CD4-positive, alpha-beta T cell (primary cell): Measurements from ENCODE around the gene ENSA. TPM values are rescaled to one million over a fixed set of nuclear protein-coding genes. Genes with fewer than 3 reads are reported as not detected.
A peak's percentile ranks its signal among the peaks of the same experiment; 100 is the strongest.
"Not testable (repeated sequence)": the region's sequence is repeated elsewhere in the genome, so short reads cannot be mapped to it uniquely, and the experiment has no call there.

ENCODE experiments used
- ATAC-seq: fragments of 200-7000 bp; cut with Tn5 transposase; one replicate; pipeline ENCODE4 v1.10.0; 2022; ENCODE audit warnings: mild to moderate bottlenecking; ENCODE audit not compliant: poor library complexity
- CTCF ChIA-PET: fragments of 350-600 bp; sonication (Branson Sonifier 250); formaldehyde crosslinking; loops from one replicate; lab custom pipeline; 2021; ENCODE audit warnings: antibody characterized with exemption, inconsistent platforms; lab: Charles Lee
- POLR2A ChIA-PET: fragments of 350-600 bp; sonication (Branson Sonifier 250); formaldehyde crosslinking; loops from one replicate; lab custom pipeline; 2021; ENCODE audit warnings: antibody characterized with exemption, inconsistent platforms; lab: Charles Lee
- DNase-seq, 14 experiments: peaks; one replicate each; pipeline ENCODE4 v3.0.0-alpha.2; 2013 to 2020; ENCODE audit warnings: mixed read lengths in 2 of 14
- H3K27ac ChIP-seq, 2 donors: one replicate each; pipeline versions ENCODE4 v1.5.1 to v1.7.0; 2013; ENCODE audit warnings: low read length in 2 of 2, low read depth in 1 of 2, mild to moderate bottlenecking in 1 of 2
- H3K27me3 ChIP-seq, 2 experiments: 1 replicate in 1 of 2; 2 replicates in 1 of 2; pipeline versions ENCODE4 v1.6.1 to v1.7.0; 2013; ENCODE audit warnings: low read length in 2 of 2, control low read depth in 1 of 2, mild to moderate bottlenecking in 1 of 2, moderate library complexity in 1 of 2; ENCODE audit not compliant: insufficient read depth in 2 of 2, control insufficient read depth in 1 of 2
- H3K36me3 ChIP-seq: one replicate; pipeline ENCODE4 v1.6.1; 2013; ENCODE audit warnings: low read length, control low read depth; ENCODE audit not compliant: insufficient read depth
- H3K4me1 ChIP-seq: one replicate; pipeline ENCODE4 v1.6.1; 2013; ENCODE audit warnings: low read length, control low read depth; ENCODE audit not compliant: insufficient read depth
- H3K4me3 ChIP-seq: one replicate; pipeline ENCODE4 v1.5.1; 2013; ENCODE audit warnings: mild to moderate bottlenecking, low read length, moderate library complexity
- H3K9me3 ChIP-seq, 2 experiments: 1 replicate in 1 of 2; 2 replicates in 1 of 2; pipeline versions ENCODE4 v1.6.1 to v1.7.0; 2013; ENCODE audit warnings: low read length in 2 of 2, mild to moderate bottlenecking in 2 of 2, control low read depth in 1 of 2, moderate library complexity in 1 of 2; ENCODE audit not compliant: control insufficient read depth in 1 of 2, insufficient read depth in 1 of 2
- H3K27ac Mint-ChIP-seq: one replicate; pipeline ENCODE4 v1.8.0; 2020; ENCODE audit warnings: mixed read lengths
- H3K27me3 Mint-ChIP-seq: one replicate; pipeline ENCODE4 v1.8.0; 2021; ENCODE audit warnings: mixed read lengths
- H3K36me3 Mint-ChIP-seq: one replicate; pipeline ENCODE4 v1.8.0; 2021; ENCODE audit warnings: low read depth, mixed read lengths
- H3K4me1 Mint-ChIP-seq: one replicate; pipeline ENCODE4 v1.8.0; 2021; ENCODE audit warnings: low read depth, mixed read lengths
- H3K4me3 Mint-ChIP-seq: one replicate; pipeline ENCODE4 v1.8.0; 2020; ENCODE audit warnings: mild to moderate bottlenecking, mixed read lengths
- H3K9me3 Mint-ChIP-seq: one replicate; pipeline ENCODE4 v1.8.0; 2020; ENCODE audit warnings: mixed read lengths
- intact Hi-C, 2 experiments: fragments of 100-400 bp; cut with DNase I in 1 of 2; cut with micrococcal nuclease in 1 of 2; formaldehyde crosslinking; loops; one replicate each; pipeline versions ENCODE4 v1.15.1 to v1.9.0; 2023 to 2025; cut with DNase I, micrococcal nuclease
- total RNA-seq, 174 experiments: library from RNA in 2 of 174; stranded (reverse) in 2 of 174; gene quantifications; one replicate each; pipeline ENCODE4 v1.2.3 and lab custom pipeline; 2021 to 2026
- TF ChIP-seq, protein P1 (sequence below): fragments of 200-600 bp; IDR thresholded peaks from one replicate; pipeline ENCODE4 v1.8.0; 2022; ENCODE audit warnings: antibody characterized with exemption, mild to moderate bottlenecking

ENSA gene
- total RNA-seq, 2 experiments from 2014 or later, result 132 to 137 TPM

DNA sequence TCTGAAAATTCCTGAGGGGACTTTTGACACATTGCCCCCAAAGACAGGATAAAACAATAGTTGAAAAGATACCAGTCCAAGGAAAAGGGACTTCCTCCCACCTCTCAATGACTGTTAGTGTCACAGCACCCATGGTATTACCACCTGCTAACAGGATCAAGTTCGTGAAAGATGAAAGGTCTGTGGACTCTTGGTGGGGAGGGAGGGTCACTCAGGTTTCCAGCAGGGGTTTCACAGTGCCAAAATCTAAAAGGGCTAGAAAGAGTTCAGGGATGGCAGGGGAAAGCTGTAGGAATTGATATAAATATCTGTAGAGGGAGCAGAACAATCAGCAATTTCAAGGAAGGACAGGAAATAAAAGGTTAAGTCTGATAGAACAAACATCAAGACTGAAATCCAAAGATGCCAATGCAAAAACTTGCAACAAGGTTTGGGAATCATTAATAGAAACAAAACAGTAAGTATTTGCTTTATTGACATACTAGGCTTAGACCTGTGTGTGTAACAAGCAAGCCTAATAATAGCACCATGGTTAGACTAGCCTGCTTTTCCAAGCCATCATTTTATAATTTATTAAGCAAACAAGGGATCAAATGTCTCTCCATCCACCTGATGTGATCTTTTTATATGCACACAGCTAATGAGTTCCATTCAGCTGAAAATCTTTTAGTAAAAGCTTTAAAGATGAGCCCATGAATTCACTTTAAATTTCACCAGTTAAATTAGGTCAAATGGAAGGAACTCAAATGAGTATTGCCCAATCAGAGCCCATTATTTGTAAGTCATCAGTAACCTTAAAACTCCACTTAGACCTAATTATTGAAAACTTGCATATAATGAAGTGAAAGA lies 53.7 kb downstream of the ENSA start:
- Mint-ChIP-seq H3K27ac (peak overlapping the region; percentile 98), H3K9me3 (no peaks in the 10 kb centered on the region), H3K4me1 (peaks cover 68% of the 10 kb centered on the region), H3K27me3 (no peaks in the 10 kb centered on the region), H3K4me3 (peak overlapping the region; percentile 98), H3K36me3 (peaks cover 96% of the 10 kb centered on the region)
- ATAC-seq, result no peak
- H3K27ac ChIP-seq, result peak overlapping the region; percentile 37 to 97
- peaks cover 53% of the 10 kb centered on the region for H3K4me1 ChIP-seq
- H3K27me3 ChIP-seq, result no peaks in the 10 kb centered on the region
- intact Hi-C loops, result no loop called here
- peaks cover 79% of the 10 kb centered on the region for H3K36me3 ChIP-seq
- ChIA-PET POLR2A (interaction anchor here (0.5 to 15.4 kb wide), 5 partner anchors 11 to 689 kb away, joined by 4 to 1538 read pairs (median 51); partner anchors contain the start of gene ENSA), CTCF (interaction anchor here (0.9 to 14.2 kb wide), 5 partner anchors 8 to 46 kb away, joined by 3 to 183 read pairs (median 8); no protein-coding TSS in a partner anchor)
- peak in 1 of 14 experiments; percentile 6 for DNase-seq
- no peaks in the 10 kb centered on the region for H3K9me3 ChIP-seq
- TF ChIP-seq, protein P1, sequence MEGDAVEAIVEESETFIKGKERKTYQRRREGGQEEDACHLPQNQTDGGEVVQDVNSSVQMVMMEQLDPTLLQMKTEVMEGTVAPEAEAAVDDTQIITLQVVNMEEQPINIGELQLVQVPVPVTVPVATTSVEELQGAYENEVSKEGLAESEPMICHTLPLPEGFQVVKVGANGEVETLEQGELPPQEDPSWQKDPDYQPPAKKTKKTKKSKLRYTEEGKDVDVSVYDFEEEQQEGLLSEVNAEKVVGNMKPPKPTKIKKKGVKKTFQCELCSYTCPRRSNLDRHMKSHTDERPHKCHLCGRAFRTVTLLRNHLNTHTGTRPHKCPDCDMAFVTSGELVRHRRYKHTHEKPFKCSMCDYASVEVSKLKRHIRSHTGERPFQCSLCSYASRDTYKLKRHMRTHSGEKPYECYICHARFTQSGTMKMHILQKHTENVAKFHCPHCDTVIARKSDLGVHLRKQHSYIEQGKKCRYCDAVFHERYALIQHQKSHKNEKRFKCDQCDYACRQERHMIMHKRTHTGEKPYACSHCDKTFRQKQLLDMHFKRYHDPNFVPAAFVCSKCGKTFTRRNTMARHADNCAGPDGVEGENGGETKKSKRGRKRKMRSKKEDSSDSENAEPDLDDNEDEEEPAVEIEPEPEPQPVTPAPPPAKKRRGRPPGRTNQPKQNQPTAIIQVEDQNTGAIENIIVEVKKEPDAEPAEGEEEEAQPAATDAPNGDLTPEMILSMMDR, result no peak
- peak overlapping the region; percentile 84 for H3K4me3 ChIP-seq

DNA sequence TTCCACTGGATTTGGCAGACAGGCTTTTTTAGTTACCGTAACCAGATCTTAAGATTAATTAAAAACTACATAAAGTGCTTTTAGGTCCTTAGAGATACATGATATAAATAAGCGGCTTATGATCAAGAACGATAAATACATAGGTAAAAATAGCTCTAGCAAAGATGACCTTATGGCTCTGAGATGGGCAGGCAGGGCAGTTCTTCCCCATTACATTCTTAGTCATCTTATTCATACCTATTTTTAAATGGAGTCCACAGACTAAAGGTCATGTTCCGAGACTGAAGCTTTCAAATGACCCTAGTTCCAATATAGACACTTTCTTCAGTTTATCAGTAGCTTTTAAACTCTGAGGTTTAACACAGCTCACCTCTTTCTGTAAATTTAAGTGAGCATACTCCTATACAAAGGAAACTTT lies 54.3 kb downstream of the ENSA start:
- H3K27ac Mint-ChIP-seq, result peak overlapping the region; percentile 98
- peak overlapping the region; percentile 84 for H3K4me3 ChIP-seq
- no peaks in the 10 kb centered on the region for H3K9me3 ChIP-seq
- ChIA-PET CTCF (interaction anchor here (0.9 to 14.2 kb wide), 4 partner anchors 9 to 46 kb away, joined by 3 to 183 read pairs (median 6); no protein-coding TSS in a partner anchor), POLR2A (interaction anchor here (0.5 to 15.4 kb wide), 3 partner anchors 11 to 248 kb away, joined by 4 to 1538 read pairs (median 94); partner anchors contain the start of gene ENSA)
- H3K4me1 ChIP-seq, result peaks cover 54% of the 10 kb centered on the region
- peaks cover 84% of the 10 kb centered on the region for H3K36me3 ChIP-seq
- peak overlapping the region; percentile 98 for H3K4me3 Mint-ChIP-seq
- H3K4me1 Mint-ChIP-seq, result peaks cover 68% of the 10 kb centered on the region
- intact Hi-C loops, result no loop called here
- peak overlapping the region; percentile 20 to 97 for H3K27ac ChIP-seq
- H3K27me3 ChIP-seq, result no peaks in the 10 kb centered on the region
- TF ChIP-seq, protein P1, result no peak
- no peak for ATAC-seq
- H3K27me3 Mint-ChIP-seq, result no peaks in the 10 kb centered on the region
- no peaks in the 10 kb centered on the region for H3K9me3 Mint-ChIP-seq
- peaks cover 97% of the 10 kb centered on the region for H3K36me3 Mint-ChIP-seq
- peak in 1 of 14 experiments; percentile 7 for DNase-seq

DNA sequence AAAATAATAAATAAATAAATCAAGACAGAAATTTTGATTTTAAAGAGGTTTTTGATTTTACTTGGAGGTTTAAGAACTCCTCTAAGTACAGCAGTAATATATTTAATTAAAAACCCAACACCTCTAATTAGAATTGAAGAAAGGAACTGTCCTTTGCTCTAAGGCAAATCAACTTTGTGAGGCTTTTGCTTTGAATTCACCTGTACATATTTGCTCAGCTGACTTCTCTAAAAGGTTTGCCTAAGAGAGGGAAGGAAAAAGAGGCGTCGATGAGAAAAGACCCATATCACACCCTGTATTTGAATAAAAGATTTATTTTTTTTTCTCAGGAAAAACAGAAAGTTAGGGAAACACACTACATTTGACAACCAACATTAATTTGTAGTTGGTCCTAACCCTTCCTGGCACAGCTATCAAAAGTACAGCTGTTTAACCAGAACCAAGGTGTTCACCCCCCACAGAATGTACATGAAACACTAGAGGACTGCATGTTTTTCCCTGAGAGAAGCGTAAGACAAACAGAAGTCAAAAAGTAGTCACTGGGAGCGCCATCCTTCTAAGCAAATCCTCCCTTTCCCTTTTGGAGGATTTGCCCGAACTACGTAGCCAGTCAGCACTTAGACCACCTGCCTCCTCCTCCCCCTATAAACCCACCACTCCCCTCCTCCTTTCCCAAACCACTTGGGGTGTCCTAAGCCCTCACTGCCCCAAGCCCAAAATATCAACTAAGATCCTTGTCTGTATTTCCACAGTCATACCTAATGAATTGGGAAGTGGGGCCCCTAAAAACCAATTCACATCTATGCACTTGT lies 54.9 kb downstream of the ENSA start:
- Mint-ChIP-seq H3K4me3 (peak overlapping the region; percentile 98), H3K27me3 (no peaks in the 10 kb centered on the region), H3K9me3 (no peaks in the 10 kb centered on the region), H3K27ac (peak overlapping the region; percentile 98), H3K36me3 (peaks cover 99% of the 10 kb centered on the region), H3K4me1 (peaks cover 71% of the 10 kb centered on the region)
- DNase-seq, result peak in 2 of 14 experiments; percentile 33 to 35
- Histone ChIP-seq H3K9me3 (no peaks in the 10 kb centered on the region), H3K27ac (peak overlapping the region; percentile 20 to 97), H3K36me3 (peaks cover 89% of the 10 kb centered on the region), H3K4me3 (peak overlapping the region; percentile 84), H3K27me3 (no peaks in the 10 kb centered on the region), H3K4me1 (peaks cover 56% of the 10 kb centered on the region)
- intact Hi-C loops, result no loop called here
- ATAC-seq, result no peak
- CTCF ChIA-PET, result interaction anchor here (0.9 to 14.2 kb wide), 3 partner anchors 8 to 47 kb away, joined by 3 to 183 read pairs (median 8); no protein-coding TSS in a partner anchor
- POLR2A ChIA-PET, result interaction anchor here (0.7 to 15.4 kb wide), 5 partner anchors 10 to 59 kb away, joined by 4 to 1538 read pairs (median 5); partner anchors contain the start of genes ENSA and FALEC
- TF ChIP-seq, protein P1, result no peak

DNA sequence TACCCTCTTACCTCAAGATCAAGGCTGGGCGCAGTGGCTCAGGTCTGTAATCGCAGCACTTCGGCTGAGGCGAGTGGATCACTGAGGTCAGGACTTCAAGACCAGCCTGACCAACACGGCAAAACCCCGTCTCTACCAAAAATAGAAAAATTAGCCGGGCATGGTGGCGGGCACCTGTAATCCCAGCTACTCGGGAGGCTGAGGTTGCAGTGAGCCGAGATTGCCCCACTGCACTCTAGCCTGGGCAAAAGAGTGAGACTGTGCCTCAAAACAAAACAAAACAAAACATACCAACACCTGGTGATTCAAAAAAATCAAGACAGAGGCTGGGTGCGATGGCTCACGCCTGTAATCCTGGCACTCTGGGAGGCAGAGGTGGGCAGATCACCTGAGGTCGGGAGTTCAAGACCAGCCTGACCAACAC lies 55.8 kb downstream of the ENSA start:
- not testable (repeated sequence) for ATAC-seq, H3K9me3 Mint-ChIP-seq

More for the DNA sequence above, 55.8 kb downstream of the ENSA start:
- CTCF ChIA-PET, result interaction anchor here (14.2 kb wide), 1 partner anchor 12 kb away, joined by 183 read pairs; no protein-coding TSS in a partner anchor
- Histone ChIP-seq H3K4me3 (peak overlapping the region; percentile 84), H3K4me1 (peaks cover 64% of the 10 kb centered on the region), H3K27ac (peak overlapping the region; percentile 8 to 97), H3K36me3 (peaks cover 86% of the 10 kb centered on the region)
- Mint-ChIP-seq H3K27ac (peak overlapping the region; percentile 98), H3K4me3 (peak overlapping the region; percentile 86), H3K4me1 (peaks cover 79% of the 10 kb centered on the region), H3K36me3 (peaks cover 97% of the 10 kb centered on the region)
- peak in 3 of 14 experiments; percentile 14 to 37 (median 37) for DNase-seq
- H3K27me3 Mint-ChIP-seq, H3K9me3 ChIP-seq, H3K27me3 ChIP-seq: not testable (repeated sequence)
- POLR2A ChIA-PET, result interaction anchor here (0.7 to 15.4 kb wide), 6 partner anchors 9 to 58 kb away, joined by 4 to 1538 read pairs (median 5); partner anchors contain the start of genes ENSA and FALEC
- intact Hi-C loops, result loop anchor here in 1 of 2 experiments (1.0 kb wide), 1 partner anchor 10 kb away; no protein-coding TSS in a partner anchor
